ENCODE data around the gene BCORL1. TPM values are rescaled to one million over a fixed set of nuclear protein-coding genes. Genes with fewer than 3 reads are reported as not detected.

Gene BCORL1
- total RNA-seq, 1 experiment from 2014 or later: 13.3 TPM

GRCh38 chrX:129945131-129945530 lies 37.3 kb upstream of the BCORL1 start:
- H3K27ac ChIP-seq (ENCODE audit: low read depth, low read length, poor library complexity, severe bottlenecking): no peak overlapping the region
- H3K9me3 ChIP-seq (ENCODE audit: low read depth, low read length, poor library complexity, severe bottlenecking): no peaks in the 10 kb centered on the region
- TF ChIP-seq CTCF (conservative IDR thresholded peaks at IDR 0.05; ENCODE audit: low read depth, low read length) (no peak), EZH2 (IDR thresholded peaks at IDR 0.05; ENCODE audit: borderline replicate concordance, low read depth, low read length, poor library complexity, severe bottlenecking) (no peak)
- ChIA-PET POLR2A (ENCODE audit: low non-redundant PET) (no interaction called here), CTCF (no interaction called here)
- no TSS peak for BruUV-seq (replicated peaks)
- H3K4me3 ChIP-seq (ENCODE audit: low read depth, low read length, poor library complexity, severe bottlenecking): no peak overlapping the region
- DNase-seq (ENCODE audit: low spot score): no peak
- intact Hi-C loops (cut with micrococcal nuclease; ENCODE audit: unreplicated experiment): no loop called here
- no peaks in the 10 kb centered on the region for H3K4me1 ChIP-seq (ENCODE audit: insufficient read depth, low read length, poor library complexity, severe bottlenecking)
- H3K27me3 ChIP-seq (replicated peaks; ENCODE audit: insufficient read depth, low read depth, low read length, poor library complexity): no peaks in the 10 kb centered on the region
- H3K36me3 ChIP-seq (ENCODE audit: insufficient read depth, low read length, poor library complexity, severe bottlenecking): no peaks in the 10 kb centered on the region

- H3K27me3 ChIP-seq (replicated peaks; ENCODE audit: insufficient read depth, low read depth, low read length, poor library complexity): no peaks in the 10 kb centered on the region
- no peak for DNase-seq (ENCODE audit: low spot score)
- H3K36me3 ChIP-seq (ENCODE audit: insufficient read depth, low read length, poor library complexity, severe bottlenecking): no peaks in the 10 kb centered on the region
- peak overlapping the region; percentile 21 for H3K4me3 ChIP-seq (ENCODE audit: low read depth, low read length, poor library complexity, severe bottlenecking)
- intact Hi-C loops (cut with micrococcal nuclease; ENCODE audit: unreplicated experiment): no loop called here
- no peaks in the 10 kb centered on the region for H3K9me3 ChIP-seq (ENCODE audit: low read depth, low read length, poor library complexity, severe bottlenecking)
- no peaks in the 10 kb centered on the region for H3K4me1 ChIP-seq (ENCODE audit: insufficient read depth, low read length, poor library complexity, severe bottlenecking)
- ChIA-PET POLR2A (ENCODE audit: low non-redundant PET) (no interaction called here), CTCF (no interaction called here)
- TF ChIP-seq CTCF (conservative IDR thresholded peaks at IDR 0.05; ENCODE audit: low read depth, low read length) (no peak), EZH2 (IDR thresholded peaks at IDR 0.05; ENCODE audit: borderline replicate concordance, low read depth, low read length, poor library complexity, severe bottlenecking) (no peak)
- no TSS peak for BruUV-seq (replicated peaks)
- H3K27ac ChIP-seq (ENCODE audit: low read depth, low read length, poor library complexity, severe bottlenecking): no peak overlapping the region
Measured at GRCh38 chrX:129953334-129953648, 29.1 kb upstream of the BCORL1 start.

- Histone ChIP-seq H3K4me1 (ENCODE audit: insufficient read depth, low read length, poor library complexity, severe bottlenecking) (no peaks in the 10 kb centered on the region), H3K27me3 (replicated peaks; ENCODE audit: insufficient read depth, low read depth, low read length, poor library complexity) (no peaks in the 10 kb centered on the region), H3K9me3 (ENCODE audit: low read depth, low read length, poor library complexity, severe bottlenecking) (no peaks in the 10 kb centered on the region), H3K36me3 (ENCODE audit: insufficient read depth, low read length, poor library complexity, severe bottlenecking) (no peaks in the 10 kb centered on the region), H3K27ac (ENCODE audit: low read depth, low read length, poor library complexity, severe bottlenecking) (no peak overlapping the region), H3K4me3 (ENCODE audit: low read depth, low read length, poor library complexity, severe bottlenecking) (no peak overlapping the region)
- DNase-seq (ENCODE audit: low spot score): no peak
- POLR2A ChIA-PET (ENCODE audit: low non-redundant PET): no interaction called here
- no TSS peak for BruUV-seq (replicated peaks)
- no peak for TF ChIP-seq EZH2 (IDR thresholded peaks at IDR 0.05; ENCODE audit: borderline replicate concordance, low read depth, low read length, poor library complexity, severe bottlenecking)
- TF ChIP-seq CTCF (conservative IDR thresholded peaks at IDR 0.05; ENCODE audit: low read depth, low read length): no peak
- CTCF ChIA-PET: no interaction called here
- intact Hi-C loops (cut with micrococcal nuclease; ENCODE audit: unreplicated experiment): no loop called here
Measured at GRCh38 chrX:129953881-129954280, 28.6 kb upstream of the BCORL1 start.
